Endothelial cell of umbilical vein (primary cell): ENCODE results near the gene PEMT. TPM values are rescaled to one million over a fixed set of nuclear protein-coding genes. Genes with fewer than 3 reads are reported as not detected.

Experiments used
- BruUV-seq: library from RNA; stranded (reverse); fragments of 400-500 nt; replicated peaks from 2 replicates; lab custom pipeline; 2021; lab: Mats Ljungman, UMichigan
- CTCF ChIA-PET: fragments of 300-600, 350-600 bp; sonication (Branson Sonifier 250); formaldehyde crosslinking; loops from one replicate; lab custom pipeline; 2021; ENCODE audit warnings: antibody characterized with exemption, inconsistent platforms; lab: Charles Lee
- POLR2A ChIA-PET: fragments of 300-600, 350-600 bp; sonication (Branson Sonifier 250); formaldehyde crosslinking; loops from one replicate; lab custom pipeline; 2021; ENCODE audit warnings: antibody characterized with exemption, inconsistent platforms; lab: Charles Lee
- DNase-seq: peaks from one replicate; pipeline ENCODE4 v3.0.0-alpha.2; 2011; ENCODE audit warnings: low read depth, low spot score
- FAIRE-seq: peaks from 2 replicates; lab custom pipeline; 2011; peaks lifted over from hg19 to GRCh38; lab: Jason Lieb, UNC
- H2AFZ ChIP-seq: 2 replicates; pipeline ENCODE4 v1.6.0; 2012; ENCODE audit warnings: low read depth, low read length, control low read depth, inconsistent platforms
- H3K27ac ChIP-seq: 2 replicates; pipeline ENCODE4 v1.5.1; 2011; ENCODE audit warnings: low read depth, mild to moderate bottlenecking, control low read depth, low read length, moderate library complexity; ENCODE audit not compliant: insufficient read depth
- H3K27me3 ChIP-seq, 2 experiments: 2 replicates each; pipeline versions ENCODE4 v1.6.0 to v1.6.1; 2011; ENCODE audit warnings: low read length in 2 of 2, mixed read lengths in 1 of 2; ENCODE audit not compliant: control insufficient read depth in 2 of 2, insufficient read depth in 2 of 2
- H3K36me3 ChIP-seq, 2 experiments: 2 replicates in 1 of 2; 3 replicates in 1 of 2; pipeline ENCODE4 v1.5.1; 2011; ENCODE audit warnings: low read length in 2 of 2, mild to moderate bottlenecking in 1 of 2, moderate library complexity in 1 of 2; ENCODE audit not compliant: control insufficient read depth in 2 of 2, insufficient read depth in 2 of 2; ENCODE audit errors: extremely low read depth in 1 of 2
- H3K4me1 ChIP-seq: 3 replicates; pipeline ENCODE4 v1.5.1; 2011; ENCODE audit warnings: mild to moderate bottlenecking, low read length; ENCODE audit not compliant: control insufficient read depth, insufficient read depth; ENCODE audit errors: extremely low read depth
- H3K4me2 ChIP-seq: 2 replicates; pipeline ENCODE4 v1.6.1; 2011; ENCODE audit warnings: low read length, control low read depth, mixed read lengths; ENCODE audit not compliant: insufficient read depth
- H3K4me3 ChIP-seq, 3 experiments: fragments of 200-600 bp in 1 of 3; sonication (generic), shearing (Covaris generic) in 1 of 3; replicated peaks in 1 of 3; 2 replicates each; pipeline ENCODE4 v1.5.1; 2011 to 2016; ENCODE audit warnings: control low read depth in 3 of 3, low read length in 3 of 3, mild to moderate bottlenecking in 2 of 3, inconsistent platforms in 1 of 3, low read depth in 1 of 3, moderate library complexity in 1 of 3; ENCODE audit not compliant: insufficient read depth in 1 of 3
- H3K79me2 ChIP-seq: 2 replicates; pipeline ENCODE4 v1.6.0; 2012; ENCODE audit warnings: low read length, inconsistent platforms; ENCODE audit not compliant: control insufficient read depth, insufficient read depth
- H3K9ac ChIP-seq: replicated peaks from 2 replicates; pipeline ENCODE3; 2011; ENCODE audit warnings: low read length, control low read depth; ENCODE audit not compliant: insufficient read depth; ENCODE audit errors: extremely low read depth
- H3K9me1 ChIP-seq: replicated peaks from 3 replicates; pipeline ENCODE4 v1.6.0; 2011; ENCODE audit warnings: mild to moderate bottlenecking, low read length; ENCODE audit not compliant: control insufficient read depth, insufficient read depth; ENCODE audit errors: extremely low read depth
- H3K9me3 ChIP-seq: replicated peaks from 2 replicates; pipeline ENCODE4 v1.5.1; 2012; ENCODE audit warnings: low read length, inconsistent platforms; ENCODE audit not compliant: control insufficient read depth, insufficient read depth
- H4K20me1 ChIP-seq: replicated peaks from 2 replicates; pipeline ENCODE3; 2011; ENCODE audit warnings: mild to moderate bottlenecking, low read length; ENCODE audit not compliant: control insufficient read depth, insufficient read depth; ENCODE audit errors: extremely low read depth
- CTCF ChIP-seq, 2 donors: IDR thresholded peaks; 1 replicate in 1 of 2; 2 replicates in 1 of 2; pipeline ENCODE4 v1.5.1; 2011; ENCODE audit warnings: low read length in 2 of 2, mild to moderate bottlenecking in 2 of 2, moderate library complexity in 2 of 2, control low read depth in 1 of 2, inconsistent platforms in 1 of 2, low read depth in 1 of 2; ENCODE audit not compliant: insufficient read depth in 1 of 2; ENCODE audit errors: extremely low read depth in 1 of 2
- EZH2 ChIP-seq: IDR thresholded peaks from 2 replicates; pipeline ENCODE4 v1.6.1; 2012; ENCODE audit warnings: borderline replicate concordance, low read depth, mild to moderate bottlenecking, moderate library complexity, low read length, inconsistent platforms; ENCODE audit not compliant: severe bottlenecking
- FOS ChIP-seq: IDR thresholded peaks from 2 replicates; pipeline ENCODE4 v1.6.1; 2011; ENCODE audit warnings: mild to moderate bottlenecking, low read length, moderate library complexity, borderline replicate concordance; ENCODE audit not compliant: insufficient read depth
- GATA2 ChIP-seq: IDR thresholded peaks from 2 replicates; pipeline ENCODE4 v1.7.0; 2011; ENCODE audit warnings: low read depth, mild to moderate bottlenecking, moderate library complexity, mixed read lengths, low read length; ENCODE audit not compliant: insufficient read length, insufficient read depth
- JUN ChIP-seq: IDR thresholded peaks from 2 replicates; pipeline ENCODE4 v1.6.1; 2011; ENCODE audit warnings: borderline replicate concordance, low read depth; ENCODE audit not compliant: insufficient read length, insufficient read depth
- MYC ChIP-seq: IDR thresholded peaks from one replicate; pipeline ENCODE4 v1.6.1; 2011; ENCODE audit warnings: mild to moderate bottlenecking, low read depth, low read length
- POLR2A ChIP-seq: IDR thresholded peaks from 2 replicates; pipeline ENCODE4 v1.6.1; 2012; ENCODE audit warnings: low read depth, mild to moderate bottlenecking, control low read depth, low read length
- POLR2AphosphoS5 ChIP-seq: IDR thresholded peaks from 2 replicates; pipeline ENCODE4 v1.6.1; 2012; ENCODE audit warnings: low read depth, mild to moderate bottlenecking, control low read depth, low read length, moderate library complexity; ENCODE audit not compliant: insufficient read depth
- dilution Hi-C: fragments of 300-500 bp; cut with MboI; formaldehyde crosslinking; loops from one replicate; pipeline ENCODE4 v1.15.0; 2019; ENCODE audit warnings: low sequenced_read_pairs; ENCODE audit not compliant: extremely low pct_ligation_motif_present
- intact Hi-C: fragments of 100-400 bp; cut with micrococcal nuclease; formaldehyde crosslinking; loops from one replicate; pipeline ENCODE4 v1.10.0; 2022
- polyA plus RNA-seq, 4 experiments: library from polyadenylated mRNA; depleted of rRNA in 3 of 4; stranded (reverse) in 3 of 4; unstranded in 1 of 4; fragments of >200 nt; gene quantifications; 2 replicates each; pipeline versions ENCODE4 v1.2.1 to v1.2.3, GENCODE V29; 2011 to 2012; ENCODE audit warnings: missing spikeins in 1 of 4
- total RNA-seq: library from RNA; stranded (reverse); gene quantifications from 2 replicates; pipeline ENCODE4 v1.2.3, GENCODE V29; 2021
- TF ChIP-seq, protein P1 (sequence below): IDR thresholded peaks from 2 replicates; pipeline ENCODE4 v1.6.1; 2011; ENCODE audit not compliant: insufficient read depth, insufficient read length

The PEMT gene
- total and polyA plus RNA-seq, 2 donors (not counting 3 experiments of a cell fraction or from before 2014, with no cell fraction given): 35.1 to 58.4 TPM

DNA sequence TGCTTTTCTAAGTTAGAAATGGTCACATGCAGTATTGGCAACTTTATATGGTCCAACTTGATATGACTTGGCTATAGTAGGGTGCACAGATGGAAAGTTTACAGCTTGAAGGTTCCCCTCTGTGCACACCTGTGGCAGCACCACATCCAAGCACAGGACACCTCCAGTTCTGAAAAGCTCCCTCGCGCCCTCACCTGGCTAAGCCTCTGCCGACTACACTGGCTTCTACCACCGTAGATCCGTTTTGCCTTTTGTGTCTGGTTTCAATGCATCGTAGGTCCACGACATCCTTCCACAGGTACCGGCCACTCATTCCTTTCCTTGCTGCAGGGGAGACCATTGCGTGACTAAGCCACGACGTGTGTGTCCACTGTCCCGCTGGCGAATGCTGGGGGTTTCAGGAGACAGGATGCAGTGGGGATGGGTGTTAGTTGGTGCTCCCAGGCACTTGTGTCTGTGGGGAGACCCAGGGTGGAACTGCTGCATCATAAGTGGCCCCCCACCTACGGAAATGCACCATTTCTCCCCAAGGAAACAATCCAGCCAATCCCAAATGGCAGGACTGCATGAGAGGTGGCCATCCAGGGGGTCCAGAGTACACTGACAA lies 90.4 kb downstream of the PEMT start:
- H3K4me1 ChIP-seq: peaks cover 5% of the 10 kb centered on the region
- H3K27ac ChIP-seq: no peak overlapping the region
- H3K4me2 ChIP-seq: no peak overlapping the region
- no peaks in the 10 kb centered on the region for H3K9me1 ChIP-seq
- dilution Hi-C loops: no loop called here
- no peaks in the 10 kb centered on the region for H3K79me2 ChIP-seq
- no peaks in the 10 kb centered on the region for H4K20me1 ChIP-seq
- DNase-seq (no peak), FAIRE-seq (no peak)
- TF ChIP-seq MYC (no peak), POLR2AphosphoS5 (no peak), CTCF (IDR thresholded peaks at IDR 0.05; ENCODE audit: extremely low read depth in 1 of 2, insufficient read depth in 1 of 2, low read depth in 1 of 2, low read length in 2 of 2) (no peak), JUN (no peak), FOS (no peak), GATA2 (no peak), EZH2 (no peak), POLR2A (no peak)
- TF ChIP-seq, protein P1, sequence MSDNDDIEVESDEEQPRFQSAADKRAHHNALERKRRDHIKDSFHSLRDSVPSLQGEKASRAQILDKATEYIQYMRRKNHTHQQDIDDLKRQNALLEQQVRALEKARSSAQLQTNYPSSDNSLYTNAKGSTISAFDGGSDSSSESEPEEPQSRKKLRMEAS: no peak
- no peaks in the 10 kb centered on the region for H3K36me3 ChIP-seq
- CTCF ChIA-PET: interaction anchor here (0.7 to 2.4 kb wide), 6 partner anchors 11 to 146 kb away, joined by 3 to 13 read pairs (median 5); no protein-coding TSS in a partner anchor
- intact Hi-C loops: loop anchor here (1.0 kb wide), 1 partner anchor 145 kb away; no protein-coding TSS in a partner anchor
- no peak overlapping the region for H3K4me3 ChIP-seq
- H3K9me3 ChIP-seq: no peaks in the 10 kb centered on the region
- no peak overlapping the region for H2AFZ ChIP-seq
- BruUV-seq: no TSS peak
- H3K9ac ChIP-seq: no peak overlapping the region
- POLR2A ChIA-PET: no interaction called here
- H3K27me3 ChIP-seq: no peaks in the 10 kb centered on the region
